RKO (cell line): ENCODE measurements around the gene NUDT21.
A peak's percentile ranks its signal among the peaks of the same experiment; 100 is the strongest.

Experiments used
- DNase-seq: peaks from one replicate; pipeline ENCODE4 v3.0.0-alpha.2; 2016; ENCODE audit warnings: low spot score

The NUDT21 gene

GRCh38 chr16:56462064-56462796 lies 11.1 kb upstream of the NUDT21 start:
- DNase-seq = no peak

GRCh38 chr16:56460101-56460500 lies 9.0 kb upstream of the NUDT21 start:
- DNase-seq = no peak

GRCh38 chr16:56457927-56458470 lies 6.9 kb upstream of the NUDT21 start:
- no peak for DNase-seq

GRCh38 chr16:56451753-56452689 lies 889 bp upstream of the NUDT21 start:
- peak; percentile 82 for DNase-seq

GRCh38 chr16:56450275-56450985 lies 702 bp downstream of the NUDT21 start:
- peak; percentile 54 for DNase-seq

- DNase-seq = no peak
These were observed 3.1 kb downstream of the NUDT21 start for GRCh38 chr16:56448005-56448404.

GRCh38 chr16:56447286-56447685 lies 3.8 kb downstream of the NUDT21 start:
- no peak for DNase-seq

- DNase-seq = no peak
These were observed 13.1 kb downstream of the NUDT21 start for GRCh38 chr16:56438038-56438437.

- DNase-seq = no peak
These were observed 14.9 kb downstream of the NUDT21 start for GRCh38 chr16:56436258-56436657.

- DNase-seq = no peak
These were observed 23.0 kb downstream of the NUDT21 start for GRCh38 chr16:56428091-56428490.

GRCh38 chr16:56426585-56426984 lies 24.5 kb downstream of the NUDT21 start:
- no peak for DNase-seq

GRCh38 chr16:56425439-56425832 lies 25.7 kb downstream of the NUDT21 start, which contains the start of gene AMFR:
Gene AMFR, minus strand, starts transcription at chr16:56425545. Its CDS starts 218 bp downstream, at chr16:56425327.
- DNase-seq = peak; percentile 86

- DNase-seq = peak; percentile 19
These were observed 26.2 kb downstream of the NUDT21 start for GRCh38 chr16:56424791-56425438.

GRCh38 chr16:56424404-56424764 lies 26.7 kb downstream of the NUDT21 start:
- DNase-seq = no peak

GRCh38 chr16:56423584-56424403 lies 27.3 kb downstream of the NUDT21 start:
- DNase-seq = no peak

- DNase-seq = no peak
These were observed 28.2 kb downstream of the NUDT21 start for GRCh38 chr16:56422896-56423441.

GRCh38 chr16:56421976-56422669 lies 29.0 kb downstream of the NUDT21 start:
- DNase-seq = no peak

GRCh38 chr16:56421313-56421712 lies 29.8 kb downstream of the NUDT21 start:
- DNase-seq = no peak

- DNase-seq = no peak
These were observed 30.5 kb downstream of the NUDT21 start for GRCh38 chr16:56420613-56421012.
